Chondrocyte (in vitro differentiated cells): ENCODE measurements around the gene ASXL1. TPM values are rescaled to one million over a fixed set of nuclear protein-coding genes. Genes with fewer than 3 reads are reported as not detected.

Experiments used
- DNase-seq: peaks from one replicate; pipeline ENCODE4 v3.0.0; 2021; ENCODE audit warnings: mixed read lengths, low spot score
- H3K27ac Mint-ChIP-seq: one replicate; pipeline ENCODE4 v1.8.0; 2021; ENCODE audit warnings: mild to moderate bottlenecking, moderate library complexity, mixed read lengths; ENCODE audit not compliant: unreplicated experiment
- H3K27me3 Mint-ChIP-seq: 2 replicates; pipeline ENCODE4 v1.8.0; 2021; ENCODE audit warnings: low read depth, mixed read lengths
- H3K36me3 Mint-ChIP-seq: 2 replicates; pipeline ENCODE4 v1.8.0; 2021; ENCODE audit warnings: low read depth, mixed read lengths
- H3K4me1 Mint-ChIP-seq: 2 replicates; pipeline ENCODE4 v1.8.0; 2021; ENCODE audit warnings: low read depth, mild to moderate bottlenecking, mixed read lengths
- H3K4me3 Mint-ChIP-seq: one replicate; pipeline ENCODE4 v1.8.0; 2021; ENCODE audit warnings: mild to moderate bottlenecking, moderate library complexity, mixed read lengths; ENCODE audit not compliant: unreplicated experiment
- H3K9me3 Mint-ChIP-seq: 2 replicates; pipeline ENCODE4 v1.8.0; 2021; ENCODE audit warnings: low read depth, mixed read lengths
- total RNA-seq: library from RNA; stranded (reverse); gene quantifications from 3 replicates; pipeline ENCODE4 v1.2.1, GENCODE V29; 2021
- TF ChIP-seq, protein P1 (sequence below): fragments of 200-600 bp; sonication (generic); IDR thresholded peaks from 2 replicates; pipeline ENCODE4 v1.5.0; 2021; ENCODE audit warnings: antibody characterized with exemption, mild to moderate bottlenecking, moderate library complexity

Gene ASXL1
- total RNA-seq, 1 donor from 2014 or later = 92.6 TPM

DNA sequence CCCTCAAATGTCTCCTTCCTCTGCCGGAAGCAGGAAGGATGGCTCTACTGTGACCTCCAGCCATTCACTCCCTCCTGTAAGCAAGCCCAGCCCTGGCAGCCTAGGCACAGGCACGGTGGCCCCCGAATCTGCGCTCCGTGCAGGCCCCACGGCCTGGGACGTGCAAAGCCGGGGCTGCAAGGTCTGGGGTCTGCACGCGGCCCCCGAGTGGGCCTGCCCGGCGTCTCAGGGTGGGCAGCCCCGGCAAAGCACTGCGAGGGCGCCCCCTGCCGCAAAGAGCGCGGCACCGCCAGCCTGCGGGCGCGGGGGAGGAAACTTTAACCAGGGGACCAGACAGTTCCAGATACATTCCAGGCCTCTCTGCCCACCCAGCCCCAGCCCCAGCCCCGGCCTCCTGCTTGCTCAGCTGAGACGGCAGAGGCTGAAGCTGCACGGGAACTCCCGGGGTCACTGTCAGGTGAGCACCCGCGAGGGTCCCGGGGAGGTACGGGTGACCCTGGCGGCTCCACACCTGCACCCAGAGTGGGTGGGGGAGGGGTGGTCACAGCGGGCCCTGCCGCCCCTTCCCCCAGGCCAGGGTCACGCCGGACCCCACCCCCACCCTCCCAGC, 98.8 kb downstream of the ASXL1 start:
- H3K27me3 Mint-ChIP-seq = no peaks in the 10 kb centered on the region
- peaks cover 13% of the 10 kb centered on the region for H3K36me3 Mint-ChIP-seq
- peaks cover 14% of the 10 kb centered on the region for H3K4me1 Mint-ChIP-seq
- peak overlapping the region; percentile 55 for H3K4me3 Mint-ChIP-seq
- TF ChIP-seq, protein P1, sequence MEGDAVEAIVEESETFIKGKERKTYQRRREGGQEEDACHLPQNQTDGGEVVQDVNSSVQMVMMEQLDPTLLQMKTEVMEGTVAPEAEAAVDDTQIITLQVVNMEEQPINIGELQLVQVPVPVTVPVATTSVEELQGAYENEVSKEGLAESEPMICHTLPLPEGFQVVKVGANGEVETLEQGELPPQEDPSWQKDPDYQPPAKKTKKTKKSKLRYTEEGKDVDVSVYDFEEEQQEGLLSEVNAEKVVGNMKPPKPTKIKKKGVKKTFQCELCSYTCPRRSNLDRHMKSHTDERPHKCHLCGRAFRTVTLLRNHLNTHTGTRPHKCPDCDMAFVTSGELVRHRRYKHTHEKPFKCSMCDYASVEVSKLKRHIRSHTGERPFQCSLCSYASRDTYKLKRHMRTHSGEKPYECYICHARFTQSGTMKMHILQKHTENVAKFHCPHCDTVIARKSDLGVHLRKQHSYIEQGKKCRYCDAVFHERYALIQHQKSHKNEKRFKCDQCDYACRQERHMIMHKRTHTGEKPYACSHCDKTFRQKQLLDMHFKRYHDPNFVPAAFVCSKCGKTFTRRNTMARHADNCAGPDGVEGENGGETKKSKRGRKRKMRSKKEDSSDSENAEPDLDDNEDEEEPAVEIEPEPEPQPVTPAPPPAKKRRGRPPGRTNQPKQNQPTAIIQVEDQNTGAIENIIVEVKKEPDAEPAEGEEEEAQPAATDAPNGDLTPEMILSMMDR = peak; percentile 100
- DNase-seq = no peak
- H3K9me3 Mint-ChIP-seq = no peaks in the 10 kb centered on the region
- no peak overlapping the region for H3K27ac Mint-ChIP-seq

DNA sequence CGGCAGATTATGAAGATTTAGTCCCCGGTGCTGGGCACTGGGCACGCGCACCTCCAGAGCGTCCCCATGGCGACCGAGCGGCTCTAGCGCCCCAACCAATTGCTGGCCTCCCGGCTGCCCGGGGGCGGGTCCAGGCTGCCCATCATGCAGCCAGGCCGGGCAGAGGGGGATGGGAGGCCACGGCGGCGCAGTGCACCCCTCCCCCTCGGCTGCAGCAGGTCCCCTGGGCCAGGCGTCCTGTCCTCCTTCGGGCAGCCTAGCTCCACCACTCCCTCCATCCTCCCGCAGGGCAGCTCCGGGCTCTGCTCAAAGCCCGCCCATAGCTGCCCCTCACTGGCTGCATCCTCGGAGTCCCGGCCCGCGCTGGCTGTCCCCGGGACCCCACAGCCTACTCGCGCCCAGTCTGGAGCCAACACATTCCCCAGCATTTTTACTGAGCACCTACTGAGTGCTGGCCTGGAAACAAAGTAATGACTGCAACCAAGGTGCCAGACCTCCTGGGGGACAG, 99.4 kb downstream of the ASXL1 start:
- H3K27ac Mint-ChIP-seq = peak overlapping the region; percentile 73
- peaks cover 14% of the 10 kb centered on the region for H3K36me3 Mint-ChIP-seq
- peaks cover 14% of the 10 kb centered on the region for H3K4me1 Mint-ChIP-seq
- no peaks in the 10 kb centered on the region for H3K27me3 Mint-ChIP-seq
- no peaks in the 10 kb centered on the region for H3K9me3 Mint-ChIP-seq
- TF ChIP-seq, protein P1 = no peak
- peak overlapping the region; percentile 55 for H3K4me3 Mint-ChIP-seq
- no peak for DNase-seq

DNA sequence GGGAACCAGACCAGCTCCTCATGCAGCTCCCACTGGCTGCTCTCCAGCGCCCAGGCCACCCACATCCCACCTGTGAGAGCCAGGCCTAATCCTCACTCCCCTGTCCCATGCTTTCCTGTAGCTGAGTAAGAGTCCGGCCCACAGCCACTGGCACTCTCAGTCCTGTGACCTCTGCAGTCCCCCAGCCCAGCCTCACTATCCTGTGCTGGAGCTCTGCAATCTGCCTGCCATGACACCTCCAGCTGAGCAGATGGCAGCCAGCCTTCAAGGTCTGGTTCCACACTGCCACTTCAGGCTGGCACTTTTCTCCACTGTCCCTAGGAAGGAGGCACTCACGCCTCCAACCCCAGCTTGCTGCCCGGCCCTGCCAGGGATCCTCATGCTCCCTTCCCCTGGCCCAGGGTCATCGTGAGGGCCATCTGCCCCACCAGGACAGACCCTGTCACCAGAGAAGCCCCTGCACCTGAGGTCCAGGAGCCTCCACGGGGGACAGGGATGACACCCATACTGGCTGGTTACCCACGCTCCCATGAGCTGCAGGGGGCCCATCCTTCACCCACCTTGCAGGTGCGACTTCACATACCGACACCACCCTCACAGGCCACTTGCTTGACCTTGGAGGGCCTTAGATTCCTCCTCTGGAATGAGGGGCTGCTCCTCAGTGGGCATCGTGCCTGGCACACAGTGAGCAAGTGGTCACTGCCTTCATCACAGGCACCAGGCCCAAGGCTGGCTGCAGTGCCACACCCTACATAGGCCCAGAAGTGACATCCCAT, 100.1 kb downstream of the ASXL1 start:
- peaks cover 7% of the 10 kb centered on the region for H3K36me3 Mint-ChIP-seq
- H3K9me3 Mint-ChIP-seq = no peaks in the 10 kb centered on the region
- H3K4me1 Mint-ChIP-seq = peaks cover 14% of the 10 kb centered on the region
- H3K27me3 Mint-ChIP-seq = no peaks in the 10 kb centered on the region
- peak overlapping the region; percentile 55 for H3K4me3 Mint-ChIP-seq
- TF ChIP-seq, protein P1 = no peak
- peak overlapping the region; percentile 73 for H3K27ac Mint-ChIP-seq
- DNase-seq = no peak

DNA sequence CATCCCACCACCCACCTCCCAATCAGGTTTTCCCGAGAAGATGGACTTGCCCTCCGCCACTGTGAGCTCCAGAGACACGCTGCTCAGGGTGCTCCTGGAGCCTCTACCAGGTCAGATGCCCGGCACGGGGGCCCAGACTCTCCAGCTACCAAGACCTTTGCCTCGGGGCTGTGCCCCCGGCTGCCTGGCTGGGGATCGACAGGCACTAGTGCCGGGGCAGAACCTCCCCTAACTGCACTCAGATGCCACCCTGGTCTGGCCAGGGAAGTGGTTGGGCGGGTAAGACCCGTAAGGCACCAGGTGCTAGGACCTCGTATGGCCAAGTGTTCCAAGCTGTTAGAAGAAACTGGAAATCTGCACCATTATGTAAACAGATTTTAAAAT, 100.7 kb downstream of the ASXL1 start:
- H3K27ac Mint-ChIP-seq = no peak overlapping the region
- H3K27me3 Mint-ChIP-seq = no peaks in the 10 kb centered on the region
- no peak for DNase-seq
- no peak overlapping the region for H3K4me3 Mint-ChIP-seq
- TF ChIP-seq, protein P1 = no peak
- peaks cover 19% of the 10 kb centered on the region for H3K4me1 Mint-ChIP-seq
- peaks cover 4% of the 10 kb centered on the region for H3K36me3 Mint-ChIP-seq
- no peaks in the 10 kb centered on the region for H3K9me3 Mint-ChIP-seq

DNA sequence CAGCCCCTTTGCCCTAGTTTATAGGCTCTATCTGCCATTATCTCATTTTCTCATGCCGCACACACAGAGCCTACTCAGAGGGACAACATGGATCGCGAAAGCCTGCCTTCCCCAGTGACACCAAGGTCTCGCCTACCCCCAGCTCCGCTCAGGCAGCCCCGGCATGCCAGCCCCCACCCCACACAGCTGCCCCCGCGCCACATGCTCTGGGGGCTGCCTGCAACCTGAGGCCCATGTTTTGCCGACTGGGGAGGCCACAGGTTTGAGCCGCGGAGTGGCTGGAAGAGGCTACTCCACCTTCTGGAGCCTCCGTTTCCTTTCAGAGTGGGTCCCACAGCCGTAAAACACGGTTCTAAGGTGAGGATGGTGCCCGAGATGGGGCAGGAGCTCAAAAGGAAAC, 102.1 kb downstream of the ASXL1 start:
- no peak for DNase-seq
- TF ChIP-seq, protein P1 = no peak
- H3K9me3 Mint-ChIP-seq = no peaks in the 10 kb centered on the region
- H3K4me3 Mint-ChIP-seq = no peak overlapping the region
- peaks cover 28% of the 10 kb centered on the region for H3K4me1 Mint-ChIP-seq
- H3K27ac Mint-ChIP-seq = peak overlapping the region; percentile 54
- H3K36me3 Mint-ChIP-seq = peaks cover 2% of the 10 kb centered on the region
- H3K27me3 Mint-ChIP-seq = no peaks in the 10 kb centered on the region
